Measurements from ENCODE around the gene GAGE12C.
"Not testable (repeated sequence)": the region's sequence is repeated elsewhere in the genome, so short reads cannot be mapped to it uniquely, and the experiment has no call there.

GAGE12C gene

GRCh38 chrX:49531877-49532276 lies at the start of gene GAGE12C:
TSS of gene GAGE12C (plus strand) at chrX:49532177. CDS start at chrX:49533332, 1,155 bp downstream.
- DNase-seq: not testable (repeated sequence)

- DNase-seq: not testable (repeated sequence)
Observed at GRCh38 chrX:49541433-49541832, 9.5 kb downstream of the GAGE12C start, which contains the start of gene GAGE12D. TSS of gene GAGE12D (plus strand) at chrX:49541733. CDS start at chrX:49542888, 1,155 bp downstream.

- DNase-seq: not testable (repeated sequence)
Observed at GRCh38 chrX:49550989-49551388, 19.0 kb downstream of the GAGE12C start, which contains the start of gene GAGE12E. TSS of gene GAGE12E (plus strand) at chrX:49551289. CDS start at chrX:49552444, 1,155 bp downstream.

- DNase-seq: not testable (repeated sequence)
Observed at GRCh38 chrX:49560542-49560941, 28.6 kb downstream of the GAGE12C start, which contains the start of gene GAGE12F. TSS of gene GAGE12F (plus strand) at chrX:49560842. CDS start at chrX:49561997, 1,155 bp downstream.

- not testable (repeated sequence) for DNase-seq
Observed at GRCh38 chrX:49568728-49569127, 36.8 kb downstream of the GAGE12C start.

GRCh38 chrX:49569152-49569551 lies 37.2 kb downstream of the GAGE12C start:
- not testable (repeated sequence) for DNase-seq

- DNase-seq: not testable (repeated sequence)
Observed at GRCh38 chrX:49570100-49570499, 38.1 kb downstream of the GAGE12C start, which contains the start of gene GAGE12G. TSS of gene GAGE12G (plus strand) at chrX:49570400. CDS start at chrX:49571555, 1,155 bp downstream.

GRCh38 chrX:49579649-49580048 lies 47.7 kb downstream of the GAGE12C start, which contains the start of gene GAGE12H:
TSS of gene GAGE12H (plus strand) at chrX:49579949. CDS start at chrX:49581104, 1,155 bp downstream.
- DNase-seq: not testable (repeated sequence)

Data from cortex of kidney (tissue), 1 donor.